ENCODE data around the gene LCN15. TPM values are rescaled to one million over a fixed set of nuclear protein-coding genes. Genes with fewer than 3 reads are reported as not detected.
"Not testable (repeated sequence)": the region's sequence is repeated elsewhere in the genome, so short reads cannot be mapped to it uniquely, and the experiment has no call there.

Gene LCN15
- total RNA-seq, 1 experiment from 2014 or later: not detected

GRCh38 chr9:136775191-136775590 is 10.9 kb upstream of the LCN15 start:
- DNase-seq (ENCODE audit: low read depth): no peak

DNA sequence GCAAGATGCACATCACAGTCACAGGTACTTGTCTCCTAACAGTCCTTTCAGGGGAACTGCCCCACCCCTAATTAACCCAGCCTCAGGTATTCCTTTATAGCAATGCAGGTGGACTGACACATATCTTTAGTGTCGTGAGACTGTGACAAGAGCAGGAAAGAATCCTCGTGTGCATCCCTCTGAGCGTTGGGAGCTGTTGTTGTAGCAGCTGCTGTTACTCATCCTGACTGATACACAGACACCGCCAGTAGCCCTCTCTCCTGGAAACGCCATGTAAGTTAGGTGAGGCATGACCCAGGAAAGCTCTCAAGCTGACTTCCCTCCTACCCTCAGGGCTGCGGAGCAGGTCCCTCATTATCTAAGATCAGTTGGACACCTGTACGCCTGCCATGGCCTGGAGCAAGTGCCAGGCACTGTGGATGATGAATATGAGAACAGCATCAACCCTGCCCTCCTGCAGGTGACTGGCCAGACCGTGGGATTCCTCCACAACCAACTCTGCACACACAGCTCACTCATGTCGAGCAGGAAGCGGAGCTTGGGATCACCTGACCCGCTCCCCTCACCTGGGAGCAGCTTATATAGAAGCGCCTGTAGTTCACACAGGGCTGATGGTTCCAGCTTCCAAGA is 10.2 kb upstream of the LCN15 start:
- DNase-seq (ENCODE audit: low read depth): no peak

DNA sequence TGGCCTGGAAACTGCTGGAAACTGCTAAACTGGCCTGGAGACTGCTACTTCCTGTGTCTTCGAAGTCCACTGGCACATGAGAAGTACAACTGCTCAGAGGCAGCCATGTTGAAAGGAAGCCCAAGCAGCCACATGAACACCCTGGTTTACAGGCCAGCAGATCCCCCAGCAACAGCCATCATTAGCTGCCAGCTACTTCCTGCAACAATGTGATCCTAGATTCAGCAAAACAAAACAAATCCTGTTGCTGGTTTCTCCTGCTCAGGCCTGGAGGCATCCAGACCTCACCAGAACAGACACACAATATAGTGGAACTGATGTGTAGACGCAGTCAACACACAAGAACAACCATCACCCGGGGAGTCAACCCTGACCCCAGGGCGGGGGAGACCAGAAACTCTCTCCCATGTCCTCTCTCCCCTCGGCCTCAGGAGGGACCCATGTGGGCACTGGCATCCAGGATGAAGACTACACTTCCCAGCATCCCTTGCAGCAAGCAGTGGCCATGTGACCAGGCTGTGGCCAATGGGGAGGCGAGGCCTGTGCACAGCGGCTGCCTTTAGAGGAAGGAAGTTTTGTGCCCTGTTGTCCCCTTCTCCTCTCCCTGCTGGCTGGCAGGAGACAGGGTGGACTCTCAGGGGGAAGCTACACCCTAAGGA is 9.2 kb upstream of the LCN15 start:
- DNase-seq (ENCODE audit: low read depth): no peak

DNA sequence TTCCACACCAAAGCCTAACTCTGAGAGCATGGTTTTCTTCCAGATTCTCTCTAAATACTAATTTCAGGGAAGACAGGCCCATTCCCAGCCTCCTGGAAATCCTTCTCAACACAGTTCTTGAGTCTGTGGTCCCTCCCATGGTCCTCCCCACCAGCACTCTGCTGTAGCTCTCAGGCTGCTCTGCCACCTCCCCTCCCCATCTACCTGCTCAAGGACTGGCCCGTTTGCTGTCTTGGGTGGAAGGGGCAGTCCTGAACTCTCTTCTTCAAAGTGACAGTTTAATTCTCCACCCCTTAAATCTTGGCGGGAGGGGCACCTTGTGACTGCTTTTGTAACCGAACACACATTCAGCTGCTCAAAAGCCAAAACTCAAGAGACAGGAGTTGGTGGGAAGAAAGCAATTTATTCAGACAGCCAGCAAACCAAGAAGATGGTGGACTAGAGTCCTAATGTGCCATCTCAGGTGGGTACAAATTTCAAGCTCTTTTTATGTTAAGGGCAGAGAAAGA is 7.6 kb upstream of the LCN15 start:
- DNase-seq (ENCODE audit: low read depth): no peak

- no peak for DNase-seq (ENCODE audit: low read depth)
These were observed 5.4 kb upstream of the LCN15 start for GRCh38 chr9:136769710-136770191.

DNA sequence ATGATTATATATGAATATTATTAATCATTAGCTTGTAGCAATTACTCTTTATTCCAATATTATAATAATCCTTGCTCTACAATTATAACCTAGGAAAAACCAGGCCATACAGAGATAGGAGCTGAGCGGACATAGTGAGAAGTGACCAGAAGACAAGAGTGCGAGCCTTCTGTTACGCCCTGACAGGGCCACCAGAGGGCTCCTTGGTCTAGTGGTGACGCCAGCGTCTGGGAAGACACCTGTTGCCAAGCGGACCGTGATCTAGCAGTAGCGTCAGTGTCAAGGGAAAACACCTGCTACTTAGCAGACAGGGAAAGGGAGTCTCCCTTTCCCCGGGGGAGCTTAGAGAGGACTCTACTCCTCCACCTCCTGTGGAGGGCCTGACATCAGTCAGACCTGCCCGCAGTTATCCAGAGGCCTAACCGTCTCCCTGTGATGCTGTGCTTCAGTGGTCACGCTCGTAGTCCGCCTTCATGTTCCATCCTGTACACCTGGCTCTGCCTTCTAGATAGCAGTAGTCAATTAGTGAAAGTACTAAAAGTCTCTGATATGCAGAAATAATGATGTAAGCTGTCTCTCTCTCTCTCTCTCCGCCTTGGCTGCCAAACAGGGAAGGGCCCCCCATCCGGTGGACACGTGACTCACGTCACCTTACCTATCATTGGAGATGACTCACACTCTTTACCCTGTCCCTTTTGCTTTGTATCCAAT is 2.2 kb upstream of the LCN15 start:
- peak; percentile 50 for DNase-seq (ENCODE audit: low read depth)

GRCh38 chr9:136765745-136766409 is 1.6 kb upstream of the LCN15 start:
- not testable (repeated sequence) for DNase-seq (ENCODE audit: low read depth)

- DNase-seq (ENCODE audit: low read depth): no peak
These were observed 723 bp upstream of the LCN15 start for GRCh38 chr9:136765041-136765440.

- DNase-seq (ENCODE audit: low read depth): no peak
These were observed 676 bp downstream of the LCN15 start for GRCh38 chr9:136763649-136764035.

DNA sequence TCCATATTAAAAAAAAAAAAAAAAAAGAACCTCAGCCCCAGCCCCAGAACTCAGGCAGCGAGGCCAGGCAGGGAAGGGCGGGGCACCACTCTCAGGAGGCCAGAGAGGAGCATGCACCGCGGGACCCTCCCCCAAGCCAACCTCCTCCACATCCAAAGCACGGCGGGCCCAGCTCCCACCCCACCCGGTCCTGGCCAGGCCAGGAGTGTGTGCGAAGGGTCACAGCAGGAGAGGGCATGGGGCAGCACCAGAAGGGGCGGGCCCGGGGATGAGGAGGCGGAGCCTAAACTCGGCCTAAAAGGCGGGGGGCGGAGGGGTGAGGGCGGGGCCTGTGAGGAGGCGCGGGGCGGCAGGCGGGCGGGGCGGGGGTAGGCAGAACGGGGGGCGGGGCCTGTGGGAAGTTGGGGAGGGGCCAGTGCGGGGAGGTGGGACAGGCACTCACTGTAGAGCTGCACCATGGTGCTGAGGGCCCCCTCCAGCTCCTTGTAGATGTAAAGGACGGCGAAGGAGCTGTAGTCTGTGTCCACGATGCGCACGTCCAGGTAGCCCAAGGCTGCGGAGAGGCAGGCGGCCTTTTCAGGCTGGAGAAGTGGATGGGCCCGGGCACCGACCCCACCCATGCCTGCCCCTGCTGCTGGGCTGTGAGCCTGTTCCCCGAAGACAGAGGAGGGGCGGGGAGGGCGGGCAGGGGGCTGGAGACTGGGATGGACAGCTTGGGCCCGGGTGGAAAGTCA is 1.2 kb downstream of the LCN15 start:
- DNase-seq (ENCODE audit: low read depth): no peak

- DNase-seq (ENCODE audit: low read depth): no peak
These were observed 2.1 kb downstream of the LCN15 start for GRCh38 chr9:136762221-136762691.

DNA sequence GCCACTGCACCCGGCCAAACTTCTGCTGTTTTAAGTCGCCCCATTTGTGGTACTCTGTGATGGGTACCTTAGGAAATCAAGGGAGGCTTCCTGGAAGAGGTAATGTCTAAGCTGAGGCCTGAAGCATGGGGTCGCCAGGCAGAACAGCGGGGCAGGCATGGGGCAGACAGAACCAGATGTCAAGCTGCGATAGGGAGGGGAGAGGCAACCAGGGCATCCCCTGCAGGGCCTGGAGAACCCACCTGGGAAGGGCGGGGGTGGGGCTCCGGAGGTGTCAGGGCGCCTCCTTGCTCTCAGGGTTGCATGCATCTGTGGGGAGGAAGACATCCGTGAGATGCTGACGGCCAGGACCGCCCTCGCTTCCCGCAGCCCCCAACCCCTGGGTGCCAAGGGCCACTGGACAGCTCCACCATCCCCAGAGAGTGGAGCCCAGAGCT is 2.8 kb downstream of the LCN15 start:
- DNase-seq (ENCODE audit: low read depth): no peak

DNA sequence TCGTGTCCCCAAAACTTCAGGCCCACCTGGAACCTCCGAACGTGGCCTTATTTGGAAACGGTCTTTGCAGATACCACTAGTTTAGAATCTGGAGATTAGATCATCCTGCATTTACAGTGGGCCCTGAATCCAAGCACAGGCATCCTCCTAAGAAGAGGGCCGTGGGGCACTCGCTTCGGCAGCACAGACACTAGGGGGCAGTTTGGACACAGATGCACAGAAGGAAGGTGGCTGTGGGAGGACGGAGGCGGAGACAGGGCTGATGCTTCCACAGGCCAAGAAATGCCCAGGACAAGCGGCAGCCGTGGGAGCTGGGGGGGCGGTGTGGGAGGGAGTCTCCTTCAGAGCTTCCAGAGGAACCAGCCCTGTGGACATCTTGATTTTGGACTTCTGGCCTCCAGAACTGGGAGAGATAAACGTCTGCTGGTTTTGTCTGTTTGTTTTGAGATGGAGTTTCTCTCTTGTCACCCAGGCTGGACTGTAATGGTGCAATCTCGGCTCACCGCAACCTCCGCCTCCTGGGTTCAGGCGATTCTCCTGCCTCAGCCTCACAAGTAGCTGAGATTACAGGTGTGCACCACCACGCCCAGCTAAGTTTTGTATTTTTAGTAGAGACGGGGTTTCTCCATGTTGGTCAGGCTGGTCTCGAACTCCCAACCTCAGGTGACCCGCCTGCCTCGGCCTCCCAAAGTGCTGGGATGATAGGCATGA is 3.3 kb downstream of the LCN15 start:
- DNase-seq (ENCODE audit: low read depth): peak; percentile 53

DNA sequence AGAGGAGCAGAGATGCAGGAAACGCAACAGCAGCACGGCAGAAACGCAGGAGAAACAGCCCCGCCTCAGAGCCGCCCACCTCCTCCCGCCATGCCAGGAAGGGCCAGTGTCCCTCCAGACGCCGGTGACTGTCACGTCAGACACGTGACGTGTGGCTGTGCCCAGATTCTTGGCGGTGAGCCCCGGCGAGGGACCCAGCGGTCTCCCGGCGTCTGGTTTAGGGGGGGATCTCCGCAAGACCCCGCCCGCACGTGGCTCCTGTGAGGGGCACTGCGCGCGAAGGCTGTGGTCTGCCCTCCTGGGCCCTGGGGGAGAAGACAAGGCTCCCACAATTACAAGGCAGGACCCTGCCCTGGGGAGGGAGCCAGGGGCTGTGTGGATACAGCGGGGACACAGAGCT is 3.9 kb downstream of the LCN15 start:
- no peak for DNase-seq (ENCODE audit: low read depth)

DNA sequence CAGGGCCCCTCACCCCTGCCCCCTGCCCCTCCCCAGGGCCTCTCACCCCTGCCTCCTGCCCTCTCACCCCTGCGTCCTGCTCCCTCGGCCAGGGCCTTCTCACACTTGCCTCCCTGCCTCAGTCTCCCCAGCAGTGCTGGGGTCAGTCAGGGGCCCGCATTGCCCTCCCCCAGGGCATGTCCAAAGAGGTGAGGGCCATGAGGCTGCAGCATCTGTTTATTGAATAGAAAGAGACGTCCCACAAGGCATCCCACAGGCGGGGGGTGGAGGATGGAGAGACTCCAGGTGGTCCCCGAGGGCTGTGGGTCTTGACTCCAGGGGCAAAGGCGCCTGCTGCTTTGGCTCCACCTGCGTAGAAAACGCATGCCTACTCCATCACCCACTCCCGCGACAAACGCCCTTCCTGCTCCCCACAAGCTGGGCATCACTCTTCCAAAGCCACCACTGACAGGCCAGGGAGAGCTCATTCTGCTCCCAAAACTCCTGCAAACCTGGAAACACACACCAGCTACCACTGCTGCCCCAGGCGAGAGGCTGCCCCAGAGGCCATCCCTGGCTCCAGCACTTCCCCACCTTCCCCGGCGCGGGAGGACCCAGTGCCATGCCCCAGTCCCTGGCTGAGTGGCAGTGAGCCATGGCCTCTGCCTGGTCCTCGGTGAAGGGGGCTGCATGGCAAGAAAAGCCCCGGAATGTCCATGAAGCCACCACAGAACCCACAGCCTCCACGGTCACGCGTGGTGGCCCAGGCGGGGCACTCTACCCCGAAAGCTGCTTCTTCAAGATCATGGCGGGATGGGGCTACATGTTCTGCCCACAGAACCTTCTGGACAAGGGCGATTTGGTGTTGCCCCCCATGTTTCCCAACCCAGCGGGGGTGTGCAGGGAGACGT is 4.6 kb downstream of the LCN15 start:
- DNase-seq (ENCODE audit: low read depth): no peak

- DNase-seq (ENCODE audit: low read depth): no peak
These were observed 5.3 kb downstream of the LCN15 start for GRCh38 chr9:136759001-136759400.

GRCh38 chr9:136757751-136758140 is 6.6 kb downstream of the LCN15 start:
- no peak for DNase-seq (ENCODE audit: low read depth)

- no peak for DNase-seq (ENCODE audit: low read depth)
These were observed 7.0 kb downstream of the LCN15 start for GRCh38 chr9:136757328-136757727.

DNA sequence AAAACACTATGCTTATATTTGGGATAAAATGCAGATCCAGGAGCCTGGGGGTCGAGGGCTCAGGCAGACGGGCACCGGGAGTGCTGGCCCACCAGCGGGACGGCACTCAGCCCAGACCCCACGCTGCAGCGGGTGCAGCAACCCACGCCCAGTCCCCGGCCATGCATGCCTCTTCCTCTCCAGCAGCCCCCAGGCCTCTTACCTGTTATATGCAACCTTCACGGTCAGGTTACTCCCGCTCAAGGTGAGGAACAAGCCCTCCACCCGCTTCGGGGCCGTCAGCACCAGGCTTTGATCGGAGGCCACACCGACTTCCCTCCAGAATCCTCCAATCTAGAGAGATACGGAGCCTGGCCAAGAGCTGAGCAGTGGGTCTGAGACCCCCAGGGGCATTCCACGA is 7.5 kb downstream of the LCN15 start:
- no peak for DNase-seq (ENCODE audit: low read depth)

DNA sequence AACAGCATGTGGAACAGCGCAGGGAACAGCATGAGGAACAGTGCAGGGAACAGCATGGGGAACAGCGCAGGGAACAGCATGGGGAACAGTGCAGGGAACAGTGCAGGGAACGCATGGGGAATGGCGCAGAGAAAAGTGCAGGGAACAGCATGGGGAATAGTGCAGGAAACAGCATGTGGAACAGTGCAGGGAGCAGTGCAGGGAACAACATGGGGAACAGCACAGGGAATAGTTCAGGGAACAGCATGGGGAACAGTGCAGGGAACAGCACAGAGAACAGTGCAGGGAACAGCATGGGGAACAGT is 8.2 kb downstream of the LCN15 start:
- no peak for DNase-seq (ENCODE audit: low read depth)

All from LHCN-M2 (cell line).